Calu3 (cell line): ENCODE measurements around the gene SLC4A4. TPM values are rescaled to one million over a fixed set of nuclear protein-coding genes. Genes with fewer than 3 reads are reported as not detected.

Experiments
- BruUV-seq: library from RNA; stranded (reverse); fragments of 400-500 nt; replicated peaks from 2 replicates; lab custom pipeline; 2021; lab: Mats Ljungman, UMichigan
- CTCF ChIA-PET: fragments of 300-600 bp; sonication (Branson Sonifier 250); formaldehyde crosslinking; loops from one replicate; lab custom pipeline; 2022; ENCODE audit warnings: antibody characterized with exemption; lab: Charles Lee
- DNase-seq: peaks from one replicate; pipeline ENCODE4 v3.0.0; 2022
- H3K27ac Mint-ChIP-seq: one replicate; pipeline ENCODE4 v1.8.0; 2022; ENCODE audit warnings: mixed read lengths; ENCODE audit not compliant: unreplicated experiment
- H3K27me3 Mint-ChIP-seq: one replicate; pipeline ENCODE4 v1.8.0; 2022; ENCODE audit warnings: mixed read lengths; ENCODE audit not compliant: unreplicated experiment
- H3K36me3 Mint-ChIP-seq: one replicate; pipeline ENCODE4 v1.8.0; 2022; ENCODE audit warnings: mild to moderate bottlenecking, moderate library complexity, mixed read lengths; ENCODE audit not compliant: insufficient read depth, unreplicated experiment
- H3K4me1 Mint-ChIP-seq: one replicate; pipeline ENCODE4 v1.8.0; 2022; ENCODE audit warnings: mild to moderate bottlenecking, low read depth, mixed read lengths; ENCODE audit not compliant: unreplicated experiment
- H3K4me3 Mint-ChIP-seq: one replicate; pipeline ENCODE4 v1.8.0; 2022; ENCODE audit warnings: mild to moderate bottlenecking, low read depth, moderate library complexity, mixed read lengths; ENCODE audit not compliant: unreplicated experiment
- H3K9me3 Mint-ChIP-seq: one replicate; pipeline ENCODE4 v1.8.0; 2022; ENCODE audit warnings: low read depth, mixed read lengths; ENCODE audit not compliant: unreplicated experiment
- intact Hi-C: fragments of 100-400 bp; cut with micrococcal nuclease; formaldehyde crosslinking; loops from one replicate; pipeline ENCODE4 v1.10.0; 2022; ENCODE audit not compliant: unreplicated experiment
- total RNA-seq: library from RNA; stranded (reverse); gene quantifications from 2 replicates; pipeline ENCODE4 v1.2.3, GENCODE V29; 2022
- TF ChIP-seq, protein P1 (sequence below): fragments of 200-600 bp; IDR thresholded peaks from one replicate; pipeline ENCODE4 v1.8.0; 2022; ENCODE audit warnings: antibody characterized with exemption; ENCODE audit not compliant: unreplicated experiment

The SLC4A4 gene
- total RNA-seq, 1 experiment from 2014 or later, result 14.6 TPM

GRCh38 chr4:71300964-71301363 lies 37.9 kb upstream of the SLC4A4 start:
- Mint-ChIP-seq H3K27me3 (no peaks in the 10 kb centered on the region), H3K4me1 (peaks cover 13% of the 10 kb centered on the region), H3K9me3 (no peaks in the 10 kb centered on the region), H3K4me3 (no peak overlapping the region), H3K27ac (no peak overlapping the region), H3K36me3 (peaks cover 4% of the 10 kb centered on the region)
- CTCF ChIA-PET, result no interaction called here
- no peak for DNase-seq
- TF ChIP-seq, protein P1, sequence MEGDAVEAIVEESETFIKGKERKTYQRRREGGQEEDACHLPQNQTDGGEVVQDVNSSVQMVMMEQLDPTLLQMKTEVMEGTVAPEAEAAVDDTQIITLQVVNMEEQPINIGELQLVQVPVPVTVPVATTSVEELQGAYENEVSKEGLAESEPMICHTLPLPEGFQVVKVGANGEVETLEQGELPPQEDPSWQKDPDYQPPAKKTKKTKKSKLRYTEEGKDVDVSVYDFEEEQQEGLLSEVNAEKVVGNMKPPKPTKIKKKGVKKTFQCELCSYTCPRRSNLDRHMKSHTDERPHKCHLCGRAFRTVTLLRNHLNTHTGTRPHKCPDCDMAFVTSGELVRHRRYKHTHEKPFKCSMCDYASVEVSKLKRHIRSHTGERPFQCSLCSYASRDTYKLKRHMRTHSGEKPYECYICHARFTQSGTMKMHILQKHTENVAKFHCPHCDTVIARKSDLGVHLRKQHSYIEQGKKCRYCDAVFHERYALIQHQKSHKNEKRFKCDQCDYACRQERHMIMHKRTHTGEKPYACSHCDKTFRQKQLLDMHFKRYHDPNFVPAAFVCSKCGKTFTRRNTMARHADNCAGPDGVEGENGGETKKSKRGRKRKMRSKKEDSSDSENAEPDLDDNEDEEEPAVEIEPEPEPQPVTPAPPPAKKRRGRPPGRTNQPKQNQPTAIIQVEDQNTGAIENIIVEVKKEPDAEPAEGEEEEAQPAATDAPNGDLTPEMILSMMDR, result no peak
- BruUV-seq, result no TSS peak
- intact Hi-C loops, result no loop called here

DNA sequence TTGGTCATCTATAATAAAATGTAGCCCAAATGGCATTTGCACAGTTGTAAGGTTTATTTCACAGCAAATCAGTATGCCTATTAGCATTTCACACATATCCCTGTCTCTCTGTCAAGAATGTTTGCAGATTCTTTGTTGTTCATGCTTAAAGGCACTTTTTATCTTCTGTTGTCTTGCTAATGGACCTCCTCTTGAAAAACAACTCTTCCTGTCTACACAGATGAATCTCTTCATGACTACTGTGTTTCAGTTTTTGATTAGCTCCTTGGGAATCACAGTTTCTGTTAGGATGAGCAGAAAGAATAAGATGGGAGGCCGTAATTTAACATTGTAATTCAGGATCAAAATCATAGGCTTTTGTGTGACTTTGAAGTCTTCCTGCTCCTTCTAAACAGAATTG lies 35.5 kb upstream of the SLC4A4 start:
- CTCF ChIA-PET, result interaction anchor here (0.6 kb wide), 1 partner anchor 14 kb away, joined by 3 read pairs; no protein-coding TSS in a partner anchor
- peaks cover 4% of the 10 kb centered on the region for H3K36me3 Mint-ChIP-seq
- TF ChIP-seq, protein P1, result no peak
- intact Hi-C loops, result no loop called here
- no peak overlapping the region for H3K4me3 Mint-ChIP-seq
- DNase-seq, result no peak
- H3K27me3 Mint-ChIP-seq, result no peaks in the 10 kb centered on the region
- peaks cover 13% of the 10 kb centered on the region for H3K4me1 Mint-ChIP-seq
- H3K27ac Mint-ChIP-seq, result no peak overlapping the region
- no peaks in the 10 kb centered on the region for H3K9me3 Mint-ChIP-seq
- no TSS peak for BruUV-seq

DNA sequence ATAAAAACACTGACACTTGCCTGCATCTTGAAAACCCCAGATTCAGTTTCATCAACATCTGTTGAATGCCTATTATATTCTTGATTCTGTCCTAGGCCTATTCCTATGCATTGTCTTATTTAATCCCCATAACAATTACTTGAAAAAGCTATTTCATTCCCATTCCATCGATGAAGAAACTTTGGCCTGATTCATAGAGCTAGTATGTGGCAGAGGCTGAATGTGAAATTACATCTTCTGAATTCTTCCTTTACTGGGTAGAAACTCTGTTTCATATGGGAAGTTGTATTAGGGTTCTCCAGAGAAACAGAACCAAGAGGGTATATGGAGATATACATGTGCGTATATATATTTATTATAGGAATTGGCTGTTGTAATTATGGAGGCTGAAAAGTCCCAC lies 35.0 kb upstream of the SLC4A4 start:
- Mint-ChIP-seq H3K4me1 (peaks cover 13% of the 10 kb centered on the region), H3K36me3 (peaks cover 4% of the 10 kb centered on the region), H3K4me3 (no peak overlapping the region), H3K27ac (no peak overlapping the region), H3K27me3 (no peaks in the 10 kb centered on the region), H3K9me3 (no peaks in the 10 kb centered on the region)
- TF ChIP-seq, protein P1, result no peak
- BruUV-seq, result no TSS peak
- intact Hi-C loops, result no loop called here
- CTCF ChIA-PET, result interaction anchor here (0.6 to 0.8 kb wide), 2 partner anchors 17 to 74 kb away, joined by 3 to 4 read pairs; no protein-coding TSS in a partner anchor
- no peak for DNase-seq

- H3K36me3 Mint-ChIP-seq, result peaks cover 4% of the 10 kb centered on the region
- no TSS peak for BruUV-seq
- H3K4me3 Mint-ChIP-seq, result no peak overlapping the region
- no peaks in the 10 kb centered on the region for H3K27me3 Mint-ChIP-seq
- CTCF ChIA-PET, result interaction anchor here (0.6 to 0.8 kb wide), 3 partner anchors 13 to 75 kb away, joined by 3 to 4 read pairs (median 3); no protein-coding TSS in a partner anchor
- H3K4me1 Mint-ChIP-seq, result peaks cover 13% of the 10 kb centered on the region
- H3K27ac Mint-ChIP-seq, result no peak overlapping the region
- TF ChIP-seq, protein P1, result no peak
- H3K9me3 Mint-ChIP-seq, result no peaks in the 10 kb centered on the region
- DNase-seq, result no peak
- intact Hi-C loops, result no loop called here
Measured at GRCh38 chr4:71304289-71304850, 34.5 kb upstream of the SLC4A4 start.
